ENCODE results near the gene RSBN1.

Gene RSBN1

GRCh38 chr1:113792471-113792870, 19.8 kb downstream of the RSBN1 start:
- no peak overlapping the region for H3K4me3 ChIP-seq (ENCODE audit: low read depth, low read length)
- TF ChIP-seq CTCF (IDR thresholded peaks at IDR 0.05; ENCODE audit: low read depth, low read length), result no peak

- no peak for TF ChIP-seq CTCF (IDR thresholded peaks at IDR 0.05; ENCODE audit: low read depth, low read length)
- H3K4me3 ChIP-seq (ENCODE audit: low read depth, low read length), result no peak overlapping the region
Observed at GRCh38 chr1:113788802-113789201, 23.5 kb downstream of the RSBN1 start.

- H3K4me3 ChIP-seq (ENCODE audit: low read depth, low read length), result no peak overlapping the region
- no peak for TF ChIP-seq CTCF (IDR thresholded peaks at IDR 0.05; ENCODE audit: low read depth, low read length)
Observed at GRCh38 chr1:113787663-113788062, 24.6 kb downstream of the RSBN1 start.

GRCh38 chr1:113786069-113786468, 26.2 kb downstream of the RSBN1 start:
- no peak overlapping the region for H3K4me3 ChIP-seq (ENCODE audit: low read depth, low read length)
- TF ChIP-seq CTCF (IDR thresholded peaks at IDR 0.05; ENCODE audit: low read depth, low read length), result no peak

GRCh38 chr1:113784104-113784779, 28.0 kb downstream of the RSBN1 start:
- TF ChIP-seq CTCF (IDR thresholded peaks at IDR 0.05; ENCODE audit: low read depth, low read length), result no peak
- no peak overlapping the region for H3K4me3 ChIP-seq (ENCODE audit: low read depth, low read length)

- H3K4me3 ChIP-seq (ENCODE audit: low read depth, low read length), result no peak overlapping the region
- TF ChIP-seq CTCF (IDR thresholded peaks at IDR 0.05; ENCODE audit: low read depth, low read length), result no peak
Observed at GRCh38 chr1:113783254-113784103, 28.8 kb downstream of the RSBN1 start.

- TF ChIP-seq CTCF (IDR thresholded peaks at IDR 0.05; ENCODE audit: low read depth, low read length), result no peak
- H3K4me3 ChIP-seq (ENCODE audit: low read depth, low read length), result no peak overlapping the region
Observed at GRCh38 chr1:113782406-113782805, 29.9 kb downstream of the RSBN1 start.
